DMS153 treated with DMSO at 0.1 percent for 48 hours (cell line): ENCODE measurements around the gene GAS6.
"Not testable (repeated sequence)": the region's sequence is repeated elsewhere in the genome, so short reads cannot be mapped to it uniquely, and the experiment has no call there.

Source experiments
- DNase-seq: peaks from one replicate; lab custom pipeline; 2025; ENCODE audit not compliant: unreplicated experiment; lab: John Stamatoyannopoulos, UW

The GAS6 gene

GRCh38 chr13:113794764-113795173 lies 69.1 kb downstream of the GAS6 start:
- no peak for DNase-seq

- DNase-seq, result no peak
Measured at GRCh38 chr13:113794086-113794485, 69.8 kb downstream of the GAS6 start.

GRCh38 chr13:113793718-113794085 lies 70.2 kb downstream of the GAS6 start:
- DNase-seq, result no peak

GRCh38 chr13:113792886-113793717 lies 70.8 kb downstream of the GAS6 start:
- DNase-seq, result no peak

GRCh38 chr13:113792236-113792770 lies 71.6 kb downstream of the GAS6 start:
- DNase-seq, result no peak

- no peak for DNase-seq
Measured at GRCh38 chr13:113791761-113792160, 72.1 kb downstream of the GAS6 start.

DNA sequence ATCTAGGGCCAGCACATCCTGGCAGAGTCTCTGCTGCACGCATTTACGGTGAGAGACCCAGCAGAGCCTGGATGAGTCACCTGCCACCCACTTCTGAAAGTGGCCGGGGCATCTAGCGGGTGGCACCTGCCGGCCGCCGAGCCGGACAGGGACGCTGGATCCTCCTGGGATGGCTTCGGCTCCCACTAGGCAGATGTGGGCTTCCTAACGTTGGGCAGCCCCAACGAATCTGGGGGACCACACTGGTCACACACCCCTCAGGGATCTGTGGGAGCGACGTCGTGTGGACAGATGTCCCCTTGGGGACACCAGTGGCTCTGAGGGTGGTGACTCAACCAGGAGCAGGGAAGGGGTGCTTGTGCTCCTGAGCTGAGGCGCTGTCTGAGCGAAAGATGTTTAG lies 72.7 kb downstream of the GAS6 start:
- no peak for DNase-seq

DNA sequence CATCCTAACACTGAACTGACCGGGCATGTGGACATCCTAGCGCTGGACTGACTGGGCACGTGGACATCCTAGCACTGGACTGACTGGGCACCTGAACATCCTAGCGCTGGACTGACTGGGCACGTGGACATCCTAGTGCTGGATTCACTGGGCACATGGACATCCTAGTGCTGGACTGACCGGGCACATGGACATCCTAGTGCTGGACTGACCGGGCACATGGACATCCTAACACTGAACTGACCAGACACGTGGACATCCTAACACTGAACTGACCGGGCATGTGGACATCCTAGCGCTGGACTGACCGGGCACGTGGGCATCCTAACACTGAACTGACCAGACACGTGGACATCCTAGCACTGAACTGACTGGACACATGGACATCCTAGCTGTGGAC lies 73.9 kb downstream of the GAS6 start:
- DNase-seq, result not testable (repeated sequence)

GRCh38 chr13:113789167-113789566 lies 74.7 kb downstream of the GAS6 start:
- no peak for DNase-seq

GRCh38 chr13:113788413-113789135 lies 75.3 kb downstream of the GAS6 start:
- no peak for DNase-seq

DNA sequence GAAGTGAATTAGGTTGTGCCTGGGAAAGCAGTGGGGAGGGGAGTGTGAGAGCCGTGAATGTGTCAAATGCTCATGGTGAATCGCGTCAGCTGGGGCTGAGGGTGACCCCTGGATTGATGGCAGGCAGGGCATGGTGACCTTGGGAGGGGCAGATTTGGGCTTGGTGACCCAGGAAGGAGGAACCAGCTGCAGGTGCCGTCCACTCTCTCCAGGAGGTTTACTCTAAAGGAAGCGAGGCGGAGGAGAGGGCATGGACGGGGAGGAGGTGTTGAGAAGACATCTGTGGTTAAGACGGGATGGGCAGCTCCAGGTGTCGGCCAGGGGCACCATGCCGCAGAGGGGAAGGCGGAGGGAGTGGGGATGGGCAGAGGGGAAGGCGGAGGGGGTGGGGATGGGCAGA lies 76.2 kb downstream of the GAS6 start:
- DNase-seq, result no peak

- no peak for DNase-seq
Measured at GRCh38 chr13:113786262-113786841, 77.5 kb downstream of the GAS6 start.

DNA sequence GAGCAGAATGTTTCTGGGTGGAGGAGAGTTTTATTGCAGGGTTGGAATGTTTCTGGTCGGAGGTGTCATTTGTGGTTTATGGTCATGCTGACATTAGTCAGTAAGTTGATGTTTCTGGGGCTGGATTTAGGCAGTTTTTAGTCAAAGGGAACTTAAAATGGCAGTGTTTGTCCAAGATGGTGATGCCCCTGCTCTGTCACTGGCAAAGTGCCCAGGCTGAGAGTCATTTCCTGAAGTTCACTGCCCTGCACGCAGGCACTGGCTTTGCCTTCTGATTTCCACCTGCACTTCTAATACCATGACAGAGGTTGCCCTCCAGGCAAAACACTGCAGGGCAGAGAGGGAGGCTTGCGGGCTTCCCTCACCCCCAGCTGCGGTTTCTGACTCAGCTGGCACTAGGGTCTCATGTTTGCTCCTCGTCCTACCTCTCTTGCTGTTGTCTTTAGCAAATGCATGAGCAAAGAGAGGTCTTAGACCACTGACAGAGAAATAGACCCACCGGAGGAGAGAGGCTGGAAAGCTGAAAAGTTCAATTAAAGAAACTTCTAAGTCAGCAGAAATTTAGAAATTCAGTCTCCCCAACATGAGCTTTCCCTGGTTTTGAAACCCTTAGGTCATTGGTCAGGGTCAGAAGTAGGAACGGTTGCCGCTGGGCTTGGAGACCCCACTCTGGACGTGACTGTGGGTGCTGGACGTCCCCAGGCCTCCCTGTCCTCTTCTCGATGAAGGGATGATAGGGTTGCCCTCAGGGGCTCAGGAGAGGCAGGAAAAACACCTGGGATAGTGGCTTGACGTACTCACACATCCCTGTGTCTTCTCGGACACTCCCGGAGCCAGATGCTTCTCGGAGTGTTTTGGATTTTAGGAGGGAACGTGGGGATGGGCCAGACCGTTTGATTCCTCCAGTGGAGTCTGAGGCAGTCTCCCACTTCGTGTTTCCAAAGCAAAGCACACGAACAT lies 78.5 kb downstream of the GAS6 start:
- no peak for DNase-seq

- DNase-seq, result no peak
Measured at GRCh38 chr13:113784645-113785024, 79.2 kb downstream of the GAS6 start.

GRCh38 chr13:113783966-113784644 lies 79.8 kb downstream of the GAS6 start:
- no peak for DNase-seq

DNA sequence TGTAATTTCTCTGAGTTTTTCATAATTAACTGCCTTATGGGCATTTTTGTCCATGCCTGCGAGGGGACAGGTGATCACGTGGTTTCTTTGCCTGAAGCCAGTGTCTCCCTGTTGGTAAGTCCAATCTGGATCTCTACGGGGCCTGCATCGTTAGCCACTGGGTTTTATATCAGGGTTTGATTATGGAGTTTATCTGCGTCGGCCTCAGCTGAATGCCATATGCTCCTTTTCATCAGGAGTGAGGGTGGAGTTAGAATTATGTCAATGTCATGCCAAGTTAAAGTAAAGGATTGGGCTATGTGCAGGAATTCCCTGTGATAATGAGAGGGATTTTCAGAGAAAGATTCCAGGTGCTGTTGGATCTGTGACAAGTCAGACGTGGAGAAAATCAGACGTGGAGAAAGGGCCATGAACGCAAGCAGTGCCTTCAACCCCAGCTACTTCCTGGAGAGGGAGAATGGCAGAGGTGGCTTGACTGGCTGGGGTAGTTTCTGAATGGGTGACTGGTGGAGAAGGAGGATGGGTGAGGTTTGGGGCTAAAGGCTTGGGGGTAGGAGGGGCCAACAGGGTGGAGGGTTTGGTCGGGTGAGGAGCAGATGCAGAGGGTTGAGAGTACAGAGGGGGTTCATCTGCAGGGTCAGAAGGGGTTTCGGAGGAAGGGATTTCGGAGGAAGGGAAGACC lies 80.5 kb downstream of the GAS6 start:
- no peak for DNase-seq

GRCh38 chr13:113782472-113782871 lies 81.4 kb downstream of the GAS6 start:
- DNase-seq, result no peak

DNA sequence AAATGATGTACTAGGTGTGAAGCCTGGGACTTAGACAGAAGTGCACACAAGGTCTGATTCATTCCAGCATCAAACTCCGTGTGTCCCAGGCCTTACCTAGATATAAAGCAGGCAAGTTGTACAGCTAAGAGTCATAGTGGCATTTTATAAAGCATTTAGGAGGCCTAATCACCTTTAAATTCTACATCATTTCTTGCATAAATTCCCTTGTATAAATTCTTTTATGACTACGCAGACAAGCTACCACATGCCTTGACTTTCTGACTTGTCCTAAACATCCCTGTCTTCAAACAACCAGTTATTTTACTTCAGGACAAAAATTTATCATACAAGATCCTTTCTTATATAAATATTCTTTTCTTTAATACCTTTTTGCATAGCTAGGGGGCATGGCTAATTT lies 82.3 kb downstream of the GAS6 start:
- DNase-seq, result no peak
